CD8-positive, alpha-beta memory T cell (primary cell): Measurements from ENCODE around the gene GBE1. TPM values are rescaled to one million over a fixed set of nuclear protein-coding genes. Genes with fewer than 3 reads are reported as not detected.
A peak's percentile ranks its signal among the peaks of the same experiment; 100 is the strongest.

ENCODE experiments used
- CTCF ChIA-PET: fragments of 350-600 bp; sonication (Branson Sonifier 250); formaldehyde crosslinking; loops from one replicate; lab custom pipeline; 2021; ENCODE audit warnings: antibody characterized with exemption; lab: Charles Lee
- POLR2A ChIA-PET: fragments of 350-600 bp; sonication (Branson Sonifier 250); formaldehyde crosslinking; loops from one replicate; lab custom pipeline; 2021; ENCODE audit warnings: antibody characterized with exemption; lab: Charles Lee
- DNase-seq, 5 donors: peaks; one replicate each; pipeline versions ENCODE4 v3.0.0 to v3.0.0-alpha.2; 2020 to 2022; ENCODE audit warnings: mixed read lengths in 1 of 5
- H3K27ac ChIP-seq: one replicate; pipeline ENCODE4 v1.7.0; 2013; ENCODE audit warnings: low read depth, mild to moderate bottlenecking, low read length, moderate library complexity
- H3K27me3 ChIP-seq: 2 replicates; pipeline ENCODE4 v1.7.0; 2013; ENCODE audit warnings: low read length, mild to moderate bottlenecking; ENCODE audit not compliant: insufficient read depth, poor library complexity, severe bottlenecking
- H3K36me3 ChIP-seq: 2 replicates; pipeline ENCODE4 v1.7.0; 2013; ENCODE audit warnings: mild to moderate bottlenecking, low read length, moderate library complexity; ENCODE audit not compliant: insufficient read depth
- H3K4me1 ChIP-seq: 2 replicates; pipeline ENCODE4 v1.7.0; 2013; ENCODE audit warnings: mild to moderate bottlenecking, low read length, moderate library complexity; ENCODE audit not compliant: insufficient read depth
- H3K4me3 ChIP-seq: 2 replicates; pipeline ENCODE4 v1.7.0; 2013; ENCODE audit warnings: mild to moderate bottlenecking, low read length
- H3K9me3 ChIP-seq: 2 replicates; pipeline ENCODE4 v1.7.0; 2013; ENCODE audit warnings: mild to moderate bottlenecking, low read length
- H3K27ac Mint-ChIP-seq, 8 donors: one replicate each; pipeline ENCODE4 v1.8.0; 2020 to 2021; ENCODE audit warnings: mixed read lengths in 8 of 8, mild to moderate bottlenecking in 6 of 8, inconsistent platforms in 3 of 8, moderate library complexity in 3 of 8
- H3K27me3 Mint-ChIP-seq, 2 donors: one replicate each; pipeline ENCODE4 v1.8.0; 2020 to 2021; ENCODE audit warnings: mixed read lengths in 2 of 2, mild to moderate bottlenecking in 1 of 2, moderate library complexity in 1 of 2
- H3K36me3 Mint-ChIP-seq, 3 donors: one replicate each; pipeline ENCODE4 v1.8.0; 2020 to 2021; ENCODE audit warnings: mixed read lengths in 3 of 3, inconsistent platforms in 1 of 3, mild to moderate bottlenecking in 1 of 3
- H3K4me1 Mint-ChIP-seq, 3 donors: one replicate each; pipeline ENCODE4 v1.8.0; 2020 to 2021; ENCODE audit warnings: mixed read lengths in 3 of 3, inconsistent platforms in 1 of 3, mild to moderate bottlenecking in 1 of 3
- H3K4me3 Mint-ChIP-seq, 7 donors: one replicate each; pipeline ENCODE4 v1.8.0; 2020 to 2021; ENCODE audit warnings: mixed read lengths in 7 of 7, mild to moderate bottlenecking in 6 of 7, moderate library complexity in 4 of 7, inconsistent platforms in 2 of 7
- H3K9me3 Mint-ChIP-seq, 5 donors: one replicate each; pipeline ENCODE4 v1.8.0; 2020 to 2022; ENCODE audit warnings: mixed read lengths in 5 of 5, mild to moderate bottlenecking in 3 of 5, moderate library complexity in 2 of 5, inconsistent platforms in 1 of 5
- polyA plus RNA-seq: library from polyadenylated mRNA; unstranded; fragments of 300-500 nt; fragmentation: Illumina TruSeq; gene quantifications from one replicate; pipeline ENCODE4 v1.2.3, GENCODE V29; 2021
- total RNA-seq, 2 experiments: library from RNA; stranded (reverse); gene quantifications; one replicate each; pipeline ENCODE4 v1.2.3, GENCODE V29; 2021

The GBE1 gene
- 10 to 100 TPM; 22.5 to 22.9 TPM for total RNA-seq
- 12.6 TPM for polyA plus RNA-seq

DNA sequence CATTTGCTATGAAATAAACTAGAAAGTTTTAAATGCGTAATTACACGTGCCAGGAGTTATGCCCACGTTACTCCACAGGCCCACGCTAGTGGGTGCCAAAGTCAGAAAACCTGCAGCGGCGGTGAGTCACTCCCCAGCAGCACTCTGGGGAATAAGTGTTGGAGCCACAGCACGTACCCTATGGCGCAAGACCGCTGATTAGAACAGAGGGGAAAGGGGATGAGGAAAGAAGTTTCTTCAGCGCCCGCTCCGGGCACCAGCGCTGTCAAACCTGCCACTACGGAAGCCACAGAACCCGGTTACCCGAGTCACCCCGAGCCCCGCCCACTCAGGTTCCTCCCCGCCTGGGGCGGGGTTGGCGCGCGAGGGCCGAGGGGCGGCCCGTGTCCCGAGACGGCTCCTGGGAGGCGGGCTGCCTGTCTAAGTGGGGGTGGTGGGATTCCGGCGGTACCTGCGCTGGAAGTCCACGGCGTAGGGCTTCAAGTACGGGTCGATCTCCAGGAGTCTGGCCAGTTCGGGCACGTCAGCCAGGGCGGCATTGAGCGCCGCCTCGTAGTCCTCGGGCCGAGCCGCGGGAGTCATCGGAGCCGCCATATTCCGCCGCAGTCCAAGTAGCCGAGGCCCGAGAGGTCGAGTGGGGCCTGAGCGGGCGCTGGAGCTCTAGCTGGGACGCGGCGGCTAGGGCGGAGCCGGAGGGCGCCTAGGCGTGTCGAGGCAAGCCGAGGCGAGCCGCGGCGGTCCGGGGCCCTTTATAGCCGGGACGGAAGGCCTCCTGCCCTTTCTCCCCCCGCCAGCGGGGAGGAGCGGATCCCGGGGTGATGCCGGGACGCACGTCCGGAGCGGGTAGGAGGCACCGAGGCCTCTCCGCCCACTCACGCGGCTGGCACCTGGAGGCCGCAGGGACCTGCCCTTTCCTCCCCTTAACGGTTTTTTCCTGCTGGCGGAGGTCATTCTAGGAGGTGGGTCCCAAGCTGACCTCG, at the start of gene GBE1:
Gene GBE1, minus strand, starts transcription at position 722 of the 980 bp plus-strand sequence. Its CDS starts 128 bp downstream, at position 594.
- H3K4me1 ChIP-seq = peaks cover 15% of the 10 kb centered on the region
- Mint-ChIP-seq H3K4me1 (peaks cover 22 to 29% (median 25%) of the 10 kb centered on the region in 3 donors), H3K36me3 (peaks cover 0 to 9% (median 9%) of the 10 kb centered on the region in 3 donors), H3K27me3 (peaks cover 0 to 3% of the 10 kb centered on the region in 2 donors), H3K27ac (peak within 1 kb of the TSS; percentile 91 to 99 (median 98)), H3K9me3 (no peaks in the 10 kb centered on the region), H3K4me3 (peak within 1 kb of the TSS; percentile 88 to 98 (median 95))
- H3K27me3 ChIP-seq = no peaks in the 10 kb centered on the region
- H3K9me3 ChIP-seq = no peaks in the 10 kb centered on the region
- H3K4me3 ChIP-seq = peak within 1 kb of the TSS; percentile 70
- H3K27ac ChIP-seq = peak within 1 kb of the TSS; percentile 85
- ChIA-PET POLR2A (no interaction called here), CTCF (interaction anchor here (1.1 kb wide), 1 partner anchor 9 kb away, joined by 3 read pairs; no protein-coding TSS in a partner anchor)
- H3K36me3 ChIP-seq = no peaks in the 10 kb centered on the region
- DNase-seq = peak; percentile 82 to 94 (median 89)

DNA sequence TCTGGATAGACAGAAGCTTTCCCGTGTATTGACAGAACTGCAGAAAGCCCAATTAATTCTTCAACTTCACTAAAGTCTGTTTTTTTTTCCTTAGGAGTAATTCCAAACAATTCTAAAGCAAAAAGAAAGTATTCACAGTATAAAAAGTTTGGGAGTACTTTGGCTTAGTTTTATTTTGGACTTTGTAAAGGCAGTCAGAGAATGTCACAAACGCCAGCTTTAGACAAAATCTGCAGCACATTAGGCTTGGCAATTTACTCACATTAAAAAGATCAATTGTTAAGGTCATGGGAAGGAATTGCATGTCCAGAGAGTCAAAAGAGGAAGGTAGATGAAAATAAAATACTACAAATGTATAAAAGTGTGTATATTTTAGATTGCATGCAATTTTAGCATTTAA, 47.5 kb upstream of the GBE1 start:
- no peaks in the 10 kb centered on the region for H3K36me3 Mint-ChIP-seq
- H3K4me3 Mint-ChIP-seq = no peak overlapping the region
- no peaks in the 10 kb centered on the region for H3K9me3 Mint-ChIP-seq
- Histone ChIP-seq H3K36me3 (no peaks in the 10 kb centered on the region), H3K4me1 (no peaks in the 10 kb centered on the region), H3K9me3 (no peaks in the 10 kb centered on the region), H3K27me3 (no peaks in the 10 kb centered on the region), H3K4me3 (no peak overlapping the region), H3K27ac (no peak overlapping the region)
- H3K27ac Mint-ChIP-seq = no peak overlapping the region
- ChIA-PET CTCF (no interaction called here), POLR2A (no interaction called here)
- no peak for DNase-seq
- H3K27me3 Mint-ChIP-seq = peaks cover 0 to 4% of the 10 kb centered on the region in 2 donors
- no peaks in the 10 kb centered on the region for H3K4me1 Mint-ChIP-seq

DNA sequence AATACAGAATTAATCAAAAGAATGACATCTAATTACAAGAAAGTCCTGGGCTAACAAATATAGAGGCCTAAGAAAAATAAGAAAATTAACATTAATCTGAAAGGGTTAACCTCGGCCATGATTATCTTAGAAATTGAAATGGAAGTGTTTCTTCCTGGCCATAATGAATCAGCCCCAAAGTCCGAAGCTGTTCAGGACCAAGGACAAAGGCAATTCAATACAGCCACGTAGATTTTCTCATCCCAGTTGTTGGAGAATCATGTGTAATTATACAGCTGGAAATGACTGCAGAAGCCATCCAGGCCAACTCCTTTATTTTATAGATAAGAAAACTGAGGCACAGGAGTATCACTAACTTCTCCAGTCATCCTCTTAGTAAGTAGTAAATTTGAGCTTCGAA, 38.0 kb upstream of the GBE1 start:
- Mint-ChIP-seq H3K36me3 (no peaks in the 10 kb centered on the region), H3K27ac (no peak overlapping the region), H3K9me3 (peaks cover 0 to 3% (median 0%) of the 10 kb centered on the region in 5 donors), H3K4me1 (no peaks in the 10 kb centered on the region), H3K4me3 (no peak overlapping the region), H3K27me3 (peaks cover 0 to 12% of the 10 kb centered on the region in 2 donors)
- Histone ChIP-seq H3K36me3 (no peaks in the 10 kb centered on the region), H3K4me3 (no peak overlapping the region), H3K27ac (no peak overlapping the region), H3K4me1 (no peaks in the 10 kb centered on the region), H3K27me3 (no peaks in the 10 kb centered on the region), H3K9me3 (no peaks in the 10 kb centered on the region)
- DNase-seq = no peak
- ChIA-PET POLR2A (no interaction called here), CTCF (no interaction called here)

DNA sequence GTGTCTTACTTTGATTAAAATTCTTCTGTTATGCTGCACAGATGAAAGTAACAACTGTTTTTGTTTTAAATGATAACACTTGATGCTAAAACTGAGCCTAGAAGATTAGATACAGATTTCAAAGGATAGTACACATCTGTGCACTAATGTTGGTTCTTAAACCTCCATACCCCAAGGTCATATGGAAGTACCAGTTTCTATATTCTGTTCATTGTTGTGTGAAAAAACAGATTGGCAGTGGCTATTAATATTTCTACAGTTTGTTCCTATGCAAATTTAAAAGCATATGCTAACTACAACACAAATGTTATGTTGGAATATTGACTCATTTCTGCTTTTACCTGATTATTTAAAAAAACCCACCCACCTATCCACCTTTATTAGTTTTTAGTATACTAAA, 32.0 kb upstream of the GBE1 start:
- Mint-ChIP-seq H3K36me3 (no peaks in the 10 kb centered on the region), H3K27me3 (peaks cover 0 to 16% of the 10 kb centered on the region in 2 donors), H3K4me3 (no peak overlapping the region), H3K9me3 (peaks cover 0 to 3% (median 0%) of the 10 kb centered on the region in 5 donors), H3K4me1 (no peaks in the 10 kb centered on the region), H3K27ac (no peak overlapping the region)
- Histone ChIP-seq H3K9me3 (no peaks in the 10 kb centered on the region), H3K4me1 (no peaks in the 10 kb centered on the region), H3K27ac (no peak overlapping the region), H3K4me3 (no peak overlapping the region), H3K36me3 (no peaks in the 10 kb centered on the region), H3K27me3 (peaks cover 3% of the 10 kb centered on the region)
- no peak for DNase-seq
- CTCF ChIA-PET = no interaction called here
- POLR2A ChIA-PET = no interaction called here

DNA sequence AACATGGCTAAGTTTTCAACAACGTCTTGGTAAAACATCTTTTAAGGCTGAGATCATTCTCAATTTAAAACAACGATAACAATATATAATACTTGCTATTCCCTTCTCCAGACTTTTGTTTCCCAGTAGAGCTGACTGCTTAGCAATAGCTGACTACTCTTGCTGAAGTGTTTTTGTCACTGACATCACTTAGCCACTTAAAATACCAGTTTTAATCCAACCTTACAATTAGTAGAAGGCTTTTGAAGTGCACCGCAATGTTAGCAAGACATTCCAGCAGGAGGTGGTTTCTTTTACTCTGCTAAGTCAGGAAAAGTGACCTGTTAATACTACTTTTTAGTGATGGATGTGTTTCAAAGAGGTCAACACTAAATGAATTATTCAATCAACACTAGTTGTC, 28.7 kb upstream of the GBE1 start:
- no peak for DNase-seq
- H3K36me3 ChIP-seq = no peaks in the 10 kb centered on the region
- Mint-ChIP-seq H3K9me3 (peaks cover 0 to 3% (median 0%) of the 10 kb centered on the region in 5 donors), H3K27ac (no peak overlapping the region), H3K4me3 (no peak overlapping the region), H3K27me3 (peaks cover 4 to 18% of the 10 kb centered on the region in 2 donors), H3K4me1 (no peaks in the 10 kb centered on the region), H3K36me3 (no peaks in the 10 kb centered on the region)
- H3K4me3 ChIP-seq = no peak overlapping the region
- H3K27ac ChIP-seq = no peak overlapping the region
- H3K4me1 ChIP-seq = no peaks in the 10 kb centered on the region
- H3K27me3 ChIP-seq = peaks cover 5% of the 10 kb centered on the region
- POLR2A ChIA-PET = no interaction called here
- CTCF ChIA-PET = no interaction called here
- H3K9me3 ChIP-seq = no peaks in the 10 kb centered on the region

DNA sequence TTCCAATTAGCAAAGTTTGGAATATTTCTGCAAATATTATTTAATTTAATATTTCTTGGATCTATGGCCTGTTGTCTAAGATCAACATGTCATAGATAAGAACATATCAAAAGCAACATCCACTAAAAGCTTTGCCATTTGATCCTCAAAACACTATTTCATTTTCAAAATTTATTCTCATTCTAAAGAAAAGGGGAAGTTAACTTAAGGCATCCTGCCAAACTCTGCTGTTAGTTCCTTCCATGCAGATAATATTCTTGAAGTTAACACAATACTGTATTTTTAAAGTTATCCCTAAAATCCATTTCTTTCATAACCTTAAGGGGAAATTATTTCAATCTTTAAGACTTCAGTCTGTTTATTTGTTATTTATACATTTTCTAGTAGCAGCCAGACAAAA, 28.2 kb upstream of the GBE1 start:
- ChIA-PET CTCF (no interaction called here), POLR2A (no interaction called here)
- Histone ChIP-seq H3K27ac (no peak overlapping the region), H3K27me3 (peaks cover 5% of the 10 kb centered on the region), H3K4me3 (no peak overlapping the region), H3K4me1 (no peaks in the 10 kb centered on the region), H3K36me3 (no peaks in the 10 kb centered on the region), H3K9me3 (no peaks in the 10 kb centered on the region)
- no peak overlapping the region for H3K27ac Mint-ChIP-seq
- peaks cover 0 to 3% (median 0%) of the 10 kb centered on the region in 5 donors for H3K9me3 Mint-ChIP-seq
- no peak for DNase-seq
- no peaks in the 10 kb centered on the region for H3K36me3 Mint-ChIP-seq
- H3K27me3 Mint-ChIP-seq = peaks cover 4 to 13% of the 10 kb centered on the region in 2 donors
- no peak overlapping the region for H3K4me3 Mint-ChIP-seq
- H3K4me1 Mint-ChIP-seq = no peaks in the 10 kb centered on the region

DNA sequence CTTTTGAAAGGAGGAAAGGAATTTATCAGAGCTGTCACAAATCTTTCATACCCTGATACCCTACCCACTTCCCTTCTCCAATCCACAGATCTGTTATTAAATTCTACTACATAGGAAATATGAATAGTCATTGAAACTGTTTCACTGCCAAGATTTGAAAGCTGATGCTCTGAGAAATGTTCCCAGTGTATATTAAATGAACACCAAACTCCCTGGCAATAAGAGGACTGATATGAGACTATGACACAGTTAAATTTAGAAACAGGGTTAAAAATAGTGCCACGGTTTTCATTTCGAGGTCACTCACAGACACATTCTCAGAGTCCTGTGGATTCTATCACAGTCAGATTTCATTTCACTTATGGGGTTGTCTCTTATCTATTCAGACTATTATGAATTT, 27.2 kb upstream of the GBE1 start:
- Mint-ChIP-seq H3K27me3 (peaks cover 4 to 19% of the 10 kb centered on the region in 2 donors), H3K36me3 (no peaks in the 10 kb centered on the region), H3K9me3 (peaks cover 0 to 4% (median 0%) of the 10 kb centered on the region in 5 donors), H3K4me3 (no peak overlapping the region), H3K27ac (no peak overlapping the region), H3K4me1 (no peaks in the 10 kb centered on the region)
- CTCF ChIA-PET = no interaction called here
- no peak overlapping the region for H3K27ac ChIP-seq
- no peak for DNase-seq
- no peaks in the 10 kb centered on the region for H3K36me3 ChIP-seq
- H3K4me3 ChIP-seq = no peak overlapping the region
- no peaks in the 10 kb centered on the region for H3K4me1 ChIP-seq
- peaks cover 5% of the 10 kb centered on the region for H3K27me3 ChIP-seq
- H3K9me3 ChIP-seq = no peaks in the 10 kb centered on the region
- POLR2A ChIA-PET = no interaction called here

DNA sequence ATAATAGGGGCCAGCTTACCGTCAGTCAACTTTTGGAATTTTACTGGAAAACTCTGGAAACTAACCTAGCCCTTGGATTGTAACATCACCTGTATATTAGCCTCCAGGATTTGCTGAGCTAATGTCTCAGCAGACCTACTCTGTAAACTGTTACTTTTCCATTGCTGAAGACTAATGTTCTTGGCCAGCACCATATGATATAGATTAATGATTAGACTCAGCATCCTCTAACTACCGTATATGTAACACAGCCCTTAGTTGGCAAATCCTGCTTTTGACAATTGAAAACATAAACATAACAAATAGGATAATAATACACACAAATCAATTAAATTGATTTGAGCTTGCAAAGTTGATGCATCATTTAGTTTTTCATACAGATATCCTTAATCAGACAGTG, 26.6 kb upstream of the GBE1 start:
- no peak overlapping the region for H3K27ac ChIP-seq
- no peaks in the 10 kb centered on the region for H3K9me3 ChIP-seq
- Mint-ChIP-seq H3K9me3 (peaks cover 0 to 4% (median 0%) of the 10 kb centered on the region in 5 donors), H3K27ac (no peak overlapping the region), H3K4me1 (no peaks in the 10 kb centered on the region), H3K36me3 (no peaks in the 10 kb centered on the region), H3K27me3 (peaks cover 4 to 20% of the 10 kb centered on the region in 2 donors), H3K4me3 (no peak overlapping the region)
- H3K27me3 ChIP-seq = peaks cover 5% of the 10 kb centered on the region
- no peak for DNase-seq
- ChIA-PET CTCF (no interaction called here), POLR2A (no interaction called here)
- no peaks in the 10 kb centered on the region for H3K4me1 ChIP-seq
- H3K36me3 ChIP-seq = no peaks in the 10 kb centered on the region
- no peak overlapping the region for H3K4me3 ChIP-seq
